GM12891 (cell line): ENCODE measurements around the gene GGT7.

Experiments
- POLR2A ChIP-seq: IDR thresholded peaks from 2 replicates; pipeline ENCODE4 v1.6.1; 2011; ENCODE audit warnings: low read depth, low read length, control low read depth
- POLR2AphosphoS5 ChIP-seq: IDR thresholded peaks from 2 replicates; pipeline ENCODE4 v1.6.1; 2011; ENCODE audit warnings: low read depth, low read length, control low read depth
- SPI1 ChIP-seq: IDR thresholded peaks from 2 replicates; pipeline ENCODE4 v1.6.1; 2011; ENCODE audit warnings: low read depth, low read length, control low read depth
- TAF1 ChIP-seq: IDR thresholded peaks from 2 replicates; pipeline ENCODE4 v1.6.1; 2011; ENCODE audit warnings: low read depth, low read length, control low read depth

GRCh38 chr20:34871966-34872621, 562 bp downstream of the GGT7 start:
- no peak for TF ChIP-seq POLR2A
- TF ChIP-seq POLR2AphosphoS5, result no peak
- TF ChIP-seq SPI1, result no peak
- no peak for TF ChIP-seq TAF1
